Activated CD4-positive, CD25-positive, alpha-beta regulatory T cell treated with anti-CD3 and anti-CD28 coated beads, Interleukin-2, amount 50 U/mL, for 72 hours (primary cell): Measurements from ENCODE around the gene KLHL14.

ENCODE experiments used
- DNase-seq: peaks from one replicate; pipeline ENCODE4 v3.0.0; 2021

KLHL14 gene

GRCh38 chr18:32770054-32770665 lies 2.7 kb downstream of the KLHL14 start:
- DNase-seq = no peak

- no peak for DNase-seq
Observed at GRCh38 chr18:32769586-32770053, 3.2 kb downstream of the KLHL14 start.

GRCh38 chr18:32769071-32769585 lies 3.7 kb downstream of the KLHL14 start:
- DNase-seq = no peak

GRCh38 chr18:32767400-32767799 lies 5.4 kb downstream of the KLHL14 start:
- no peak for DNase-seq

- DNase-seq = no peak
Observed at GRCh38 chr18:32764611-32765244, 8.1 kb downstream of the KLHL14 start.

GRCh38 chr18:32763293-32763692 lies 9.5 kb downstream of the KLHL14 start:
- DNase-seq = no peak

- DNase-seq = no peak
Observed at GRCh38 chr18:32761231-32761630, 11.6 kb downstream of the KLHL14 start.

- DNase-seq = no peak
Observed at GRCh38 chr18:32760391-32760790, 12.4 kb downstream of the KLHL14 start.

GRCh38 chr18:32759611-32760167 lies 13.1 kb downstream of the KLHL14 start:
- DNase-seq = no peak

- DNase-seq = no peak
Observed at GRCh38 chr18:32754508-32755263, 18.1 kb downstream of the KLHL14 start.

- DNase-seq = no peak
Observed at GRCh38 chr18:32753656-32754260, 19.1 kb downstream of the KLHL14 start.

- no peak for DNase-seq
Observed at GRCh38 chr18:32750328-32750727, 22.5 kb downstream of the KLHL14 start.

- DNase-seq = no peak
Observed at GRCh38 chr18:32749809-32750208, 23.0 kb downstream of the KLHL14 start.

- no peak for DNase-seq
Observed at GRCh38 chr18:32742579-32742978, 30.2 kb downstream of the KLHL14 start.

GRCh38 chr18:32735781-32736180 lies 37.0 kb downstream of the KLHL14 start:
- DNase-seq = no peak

GRCh38 chr18:32734442-32734841 lies 38.4 kb downstream of the KLHL14 start:
- DNase-seq = no peak

GRCh38 chr18:32732165-32732564 lies 40.7 kb downstream of the KLHL14 start:
- DNase-seq = no peak

- no peak for DNase-seq
Observed at GRCh38 chr18:32730620-32731091, 42.2 kb downstream of the KLHL14 start.

- DNase-seq = no peak
Observed at GRCh38 chr18:32730068-32730467, 42.8 kb downstream of the KLHL14 start.

GRCh38 chr18:32724071-32724749 lies 48.6 kb downstream of the KLHL14 start:
- DNase-seq = no peak

- no peak for DNase-seq
Observed at GRCh38 chr18:32722279-32722678, 50.5 kb downstream of the KLHL14 start.

GRCh38 chr18:32717126-32717525 lies 55.7 kb downstream of the KLHL14 start:
- no peak for DNase-seq
